K562 (cell line): ENCODE results near the gene ARHGEF10L. TPM values are rescaled to one million over a fixed set of nuclear protein-coding genes. Genes with fewer than 3 reads are reported as not detected.

ENCODE experiments used
- ATAC-seq: fragments of 200-7000 bp; cut with Tn5 transposase; 3 replicates; pipeline ENCODE4 v1.9.1; 2020; ENCODE audit warnings: moderate library complexity
- BruUV-seq: library from RNA; stranded (reverse); fragments of 400-500 nt; replicated peaks from 2 replicates; lab custom pipeline; 2021; lab: Mats Ljungman, UMichigan
- CTCF ChIA-PET: fragments of 300-600 bp; formaldehyde crosslinking; extraction: SDS; loops from one replicate; lab custom pipeline; 2021; ENCODE audit warnings: low intra/inter-chr PET ratio; lab: Yijun Ruan, JAX
- POLR2A ChIA-PET: fragments of 300-600, 350-650 bp; sonication (Branson Sonifier 250); formaldehyde crosslinking; extraction: SDS; loops from one replicate; lab custom pipeline; 2021; ENCODE audit warnings: antibody characterized with exemption, inconsistent platforms; lab: Yijun Ruan, JAX
- DNase-seq, 4 experiments: peaks; one replicate each; pipeline versions ENCODE4 v3.0.0 to v3.0.0-alpha.2; 2011 to 2018; ENCODE audit warnings: low spot score in 3 of 4, mixed read lengths in 3 of 4; ENCODE audit errors: extremely low read depth in 1 of 4
- FAIRE-seq: peaks from 2 replicates; lab custom pipeline; 2011; peaks lifted over from hg19 to GRCh38; lab: Jason Lieb, UNC
- H2AFZ ChIP-seq: 2 replicates; pipeline ENCODE4 v1.6.0; 2011; ENCODE audit warnings: low read depth, low read length, control low read depth, inconsistent platforms
- H3K27ac ChIP-seq: fragments of 200-600 bp; 3 replicates; pipeline ENCODE4 v1.8.0; 2011; ENCODE audit warnings: low read depth, mild to moderate bottlenecking, control low read depth, inconsistent platforms, low read length, moderate library complexity, mixed read lengths; ENCODE audit errors: extremely low read depth
- H3K27me3 ChIP-seq, 2 experiments: fragments of 300-600 bp in 1 of 2; 2 replicates in 1 of 2; 3 replicates in 1 of 2; pipeline versions ENCODE4 v1.6.0 to v1.8.0; 2011; ENCODE audit warnings: inconsistent platforms in 2 of 2, low read length in 2 of 2, mild to moderate bottlenecking in 1 of 2, mixed read lengths in 1 of 2, moderate library complexity in 1 of 2; ENCODE audit not compliant: control insufficient read depth in 2 of 2, insufficient read depth in 2 of 2
- H3K36me3 ChIP-seq: fragments of 300-600 bp; 3 replicates; pipeline ENCODE4 v1.8.0; 2011; ENCODE audit warnings: mild to moderate bottlenecking, low read length, inconsistent platforms; ENCODE audit not compliant: control insufficient read depth, insufficient read depth
- H3K4me1 ChIP-seq, 2 experiments: fragments of 200-600 bp in 1 of 2; replicated peaks in 1 of 2; 2 replicates in 1 of 2; 3 replicates in 1 of 2; pipeline versions ENCODE4 v1.5.1 to v1.8.0; 2011; ENCODE audit warnings: inconsistent platforms in 2 of 2, low read length in 2 of 2, mild to moderate bottlenecking in 1 of 2, mixed read lengths in 1 of 2, moderate library complexity in 1 of 2; ENCODE audit not compliant: control insufficient read depth in 2 of 2, insufficient read depth in 2 of 2
- H3K4me2 ChIP-seq: 2 replicates; pipeline ENCODE4 v1.6.1; 2011; ENCODE audit warnings: low read length, control low read depth, inconsistent platforms, mixed read lengths; ENCODE audit not compliant: insufficient read depth
- H3K4me3 ChIP-seq: fragments of 200-600 bp; sonication (generic), shearing (Covaris generic); 2 replicates; pipeline ENCODE4 v1.5.1; 2016; ENCODE audit warnings: control low read depth, inconsistent platforms
- H3K79me2 ChIP-seq: fragments of 200-600 bp; 3 replicates; pipeline ENCODE4 v1.8.0; 2011; ENCODE audit warnings: low read length, inconsistent platforms; ENCODE audit not compliant: control insufficient read depth, insufficient read depth
- H3K9ac ChIP-seq, 2 experiments: 2 replicates each; pipeline versions ENCODE4 v1.6.0 to v1.6.1; 2011; ENCODE audit warnings: low read depth in 2 of 2, low read length in 2 of 2, control low read depth in 1 of 2, inconsistent platforms in 1 of 2, mild to moderate bottlenecking in 1 of 2, mixed read lengths in 1 of 2; ENCODE audit not compliant: insufficient read depth in 1 of 2
- H3K9me1 ChIP-seq: one replicate; pipeline ENCODE4 v1.6.0; 2011; ENCODE audit warnings: inconsistent platforms, mild to moderate bottlenecking, low read length, moderate library complexity; ENCODE audit not compliant: control insufficient read depth, insufficient read depth
- H3K9me3 ChIP-seq: replicated peaks from 2 replicates; pipeline ENCODE4 v1.5.1; 2011; ENCODE audit warnings: low read depth, low read length, inconsistent platforms; ENCODE audit not compliant: control insufficient read depth, insufficient read depth
- H4K20me1 ChIP-seq: replicated peaks from 2 replicates; pipeline ENCODE4 v1.6.1; 2011; ENCODE audit warnings: low read length, inconsistent platforms, mixed read lengths; ENCODE audit not compliant: control insufficient read depth, insufficient read depth
- ADNP ChIP-seq: fragments of 200-800 bp; sonication (Bioruptor generic); IDR thresholded peaks from 2 replicates; pipeline ENCODE4 v1.6.1; 2016; ENCODE audit warnings: missing genetic modification characterization, missing compliant biosample characterization
- BHLHE40 ChIP-seq: IDR thresholded peaks from 2 replicates; pipeline ENCODE4 v1.6.1; 2011; ENCODE audit warnings: low read length, improper control_type of control experiment
- CHD1 ChIP-seq: fragments of 200-600 bp; sonication (generic); IDR thresholded peaks from one replicate; pipeline ENCODE4 v1.6.1; 2012; ENCODE audit warnings: mild to moderate bottlenecking, moderate library complexity, low read length, inconsistent platforms
- HEY1 ChIP-seq: fragments of 250-450 bp; sonication (Bioruptor Pico); IDR thresholded peaks from 2 replicates; pipeline ENCODE4 v1.5.0; 2020; ENCODE audit warnings: mild to moderate bottlenecking, moderate library complexity, borderline replicate concordance
- HNRNPH1 ChIP-seq: fragments of 200-400 bp; formaldehyde crosslinking; optimal IDR thresholded peaks from 2 replicates; pipeline ENCODE3; 2017; ENCODE audit warnings: low read depth, mild to moderate bottlenecking, low read length, moderate library complexity
- JUNB ChIP-seq: fragments of 450-650 bp; formaldehyde crosslinking; conservative IDR thresholded peaks from 2 replicates; pipeline ENCODE4 v1.4.0; 2020; ENCODE audit warnings: mild to moderate bottlenecking
- KAT8 ChIP-seq: fragments of 450-650 bp; IDR thresholded peaks from 2 replicates; pipeline ENCODE4 v1.6.1; 2016; ENCODE audit warnings: low read depth, mild to moderate bottlenecking
- KDM4B ChIP-seq, 2 experiments: fragments of 450-650 bp in 1 of 2; sonication (generic) in 1 of 2; IDR thresholded peaks; 2 replicates each; pipeline ENCODE4 v1.6.1; 2016 to 2017; ENCODE audit warnings: borderline replicate concordance in 2 of 2, antibody characterized with exemption in 1 of 2, low read depth in 1 of 2, mild to moderate bottlenecking in 1 of 2
- MCM2 ChIP-seq: fragments of 450-650 bp; IDR thresholded peaks from 2 replicates; pipeline ENCODE4 v1.6.1; 2017; ENCODE audit warnings: low read depth, mild to moderate bottlenecking
- MTA3 ChIP-seq: fragments of 450-650 bp; formaldehyde crosslinking; IDR thresholded peaks from 2 replicates; pipeline ENCODE4 v1.6.1; 2017; ENCODE audit warnings: mild to moderate bottlenecking, borderline replicate concordance
- POLR3A ChIP-seq: IDR thresholded peaks from 2 replicates; pipeline ENCODE4 v1.6.1; 2011; ENCODE audit warnings: borderline replicate concordance, mild to moderate bottlenecking, moderate library complexity; ENCODE audit not compliant: insufficient read length, insufficient read depth; ENCODE audit errors: extremely low read depth
- RBM17 ChIP-seq: fragments of 200-400 bp; formaldehyde crosslinking; IDR thresholded peaks from 2 replicates; pipeline ENCODE4 v1.6.1; 2017; ENCODE audit warnings: low read depth, mild to moderate bottlenecking, low read length, borderline replicate concordance
- TARDBP ChIP-seq: fragments of 450-650 bp; IDR thresholded peaks from 2 replicates; pipeline ENCODE4 v1.6.1; 2016
- ZNF311 ChIP-seq: fragments of 250-450 bp; sonication (Bioruptor Pico); IDR thresholded peaks from 2 replicates; pipeline ENCODE4 v1.4.0; 2020; ENCODE audit warnings: mild to moderate bottlenecking, moderate library complexity
- ZNF551 ChIP-seq: fragments of 250-450 bp; sonication (Bioruptor Pico); IDR thresholded peaks from 2 replicates; pipeline ENCODE4 v1.5.0; 2021; ENCODE audit warnings: mild to moderate bottlenecking, moderate library complexity
- WGBS: fragments of 100-300 bp; shearing (Covaris generic); methylation state at CpG from one replicate; pipeline ENCODE4 v1.1.6; 2016; ENCODE audit warnings: low coverage, mixed read lengths; ENCODE audit not compliant: insufficient coverage; ENCODE audit errors: missing lambda C conversion rate; 5-methylcytosine and 5-hydroxymethylcytosine counted together
- in situ Hi-C: fragments of 300-500 bp; cut with MboI; formaldehyde crosslinking; loops from 4 replicates; pipeline ENCODE4 v1.15.0; 2018; ENCODE audit warnings: inconsistent platforms, mixed read lengths
- intact Hi-C: fragments of 100-400 bp; cut with micrococcal nuclease; formaldehyde crosslinking; loops from 2 replicates; pipeline ENCODE4 v1.14.2; 2022
- polyA plus RNA-seq, 8 experiments: library from polyadenylated mRNA; depleted of rRNA in 4 of 8; stranded (reverse) in 5 of 8; unstranded in 3 of 8; fragments of >200 nt; fragmentation: Nextera tagmentation in 2 of 8; fragmentation: Illumina TruSeq in 1 of 8; extraction: Ambion mirVana in 2 of 8; extraction: Trizol in 1 of 8; gene quantifications; 2 replicates each; pipeline versions ENCODE4 v1.2.1 to v1.2.3, GENCODE V29; 2011 to 2014; ENCODE audit warnings: inconsistent platforms in 1 of 8, missing spikeins in 1 of 8
- total RNA-seq, 7 experiments: library from RNA; depleted of rRNA in 6 of 7; stranded (reverse); fragments of >200 nt in 6 of 7; fragmentation: Illumina TruSeq in 2 of 7; extraction: Trizol in 2 of 7; gene quantifications; 2 replicates each; pipeline versions ENCODE4 v1.2.1 to v1.2.3, GENCODE V29; 2011 to 2021; ENCODE audit warnings: low replicate concordance in 1 of 7
- TF ChIP-seq, protein P1 (sequence below): fragments of 200-400 bp; formaldehyde crosslinking; IDR thresholded peaks from 2 replicates; pipeline ENCODE4 v1.6.1; 2017; ENCODE audit warnings: mild to moderate bottlenecking, low read depth, low read length, moderate library complexity
- TF ChIP-seq, protein P2 (sequence below), 2 experiments: IDR thresholded peaks; 2 replicates each; pipeline ENCODE4 v1.6.1; 2011; ENCODE audit warnings: borderline replicate concordance in 1 of 2, control low read depth in 1 of 2, low read depth in 1 of 2, low read length in 1 of 2, mild to moderate bottlenecking in 1 of 2, mixed read lengths in 1 of 2, moderate library complexity in 1 of 2; ENCODE audit not compliant: insufficient read depth in 1 of 2, insufficient read length in 1 of 2, poor library complexity in 1 of 2, severe bottlenecking in 1 of 2; ENCODE audit errors: extremely low read depth in 1 of 2

ARHGEF10L gene
- total and polyA plus RNA-seq, 9 of the 15 experiments (the other 6 are each of a cell fraction or from before 2014, with no cell fraction given) = 0.09 to 0.13 TPM; not detected in 7

DNA sequence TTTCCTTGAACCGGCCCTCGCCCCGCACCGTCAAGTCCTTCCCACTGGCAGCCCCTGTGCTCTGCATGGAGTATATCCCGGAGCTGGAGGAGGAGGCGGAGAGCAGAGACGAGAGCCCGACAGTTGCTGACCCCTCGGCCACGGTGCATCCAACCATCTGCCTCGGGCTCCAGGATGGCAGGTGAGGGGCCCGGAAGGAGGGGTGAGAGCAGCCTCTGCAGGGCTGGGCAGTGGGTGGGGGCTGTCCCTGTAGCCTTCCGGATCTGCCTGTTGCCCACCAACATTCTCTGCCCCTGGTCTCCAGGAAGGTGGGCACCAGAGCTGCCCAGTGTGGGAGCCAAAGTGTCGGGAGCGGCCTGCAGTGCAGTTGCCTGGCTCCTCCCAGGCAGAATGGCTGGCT lies 116.4 kb downstream of the ARHGEF10L start (continued):
- TF ChIP-seq, protein P1, sequence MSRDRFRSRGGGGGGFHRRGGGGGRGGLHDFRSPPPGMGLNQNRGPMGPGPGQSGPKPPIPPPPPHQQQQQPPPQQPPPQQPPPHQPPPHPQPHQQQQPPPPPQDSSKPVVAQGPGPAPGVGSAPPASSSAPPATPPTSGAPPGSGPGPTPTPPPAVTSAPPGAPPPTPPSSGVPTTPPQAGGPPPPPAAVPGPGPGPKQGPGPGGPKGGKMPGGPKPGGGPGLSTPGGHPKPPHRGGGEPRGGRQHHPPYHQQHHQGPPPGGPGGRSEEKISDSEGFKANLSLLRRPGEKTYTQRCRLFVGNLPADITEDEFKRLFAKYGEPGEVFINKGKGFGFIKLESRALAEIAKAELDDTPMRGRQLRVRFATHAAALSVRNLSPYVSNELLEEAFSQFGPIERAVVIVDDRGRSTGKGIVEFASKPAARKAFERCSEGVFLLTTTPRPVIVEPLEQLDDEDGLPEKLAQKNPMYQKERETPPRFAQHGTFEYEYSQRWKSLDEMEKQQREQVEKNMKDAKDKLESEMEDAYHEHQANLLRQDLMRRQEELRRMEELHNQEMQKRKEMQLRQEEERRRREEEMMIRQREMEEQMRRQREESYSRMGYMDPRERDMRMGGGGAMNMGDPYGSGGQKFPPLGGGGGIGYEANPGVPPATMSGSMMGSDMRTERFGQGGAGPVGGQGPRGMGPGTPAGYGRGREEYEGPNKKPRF = no peak

DNA sequence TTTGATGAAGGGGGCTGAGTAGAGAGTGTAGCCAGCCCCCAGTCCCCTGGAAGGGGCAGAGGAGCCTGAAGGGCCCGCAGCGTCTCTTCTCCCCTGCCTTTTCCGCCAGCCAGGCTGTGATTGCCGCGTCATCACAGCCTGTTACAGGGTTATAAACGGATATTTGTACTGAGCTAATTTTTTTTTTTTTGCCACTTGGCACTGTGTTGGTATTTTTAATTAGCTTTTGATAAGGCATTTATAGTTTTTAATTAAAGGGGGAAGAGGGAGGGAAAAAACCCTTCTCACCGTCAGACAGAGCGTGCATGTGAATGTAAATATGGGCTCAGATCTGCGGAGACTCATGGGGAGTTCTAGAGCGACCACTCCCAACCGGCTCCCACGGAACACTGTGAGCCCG lies 117.9 kb downstream of the ARHGEF10L start:
- Histone ChIP-seq H3K79me2 (no peaks in the 10 kb centered on the region), H3K4me1 (no peaks in the 10 kb centered on the region), H3K9me1 (no peaks in the 10 kb centered on the region), H3K4me3 (no peak overlapping the region), H3K9me3 (no peaks in the 10 kb centered on the region), H3K27ac (no peak overlapping the region), H3K4me2 (no peak overlapping the region), H3K27me3 (peaks cover 0 to 30% of the 10 kb centered on the region in 2 experiments; a peak in 1 of 5 replicates), H2AFZ (no peak overlapping the region), H4K20me1 (peaks cover 30% of the 10 kb centered on the region)
- in situ Hi-C loops (no loop called here), intact Hi-C loops (no loop called here)
- DNase-seq = no peak
- CTCF ChIA-PET = no interaction called here
- no peak for TF ChIP-seq ZNF551 (CRISPR knock-in tag)
- no peak for TF ChIP-seq TARDBP
- no peak for TF ChIP-seq POLR3A
- no peak for TF ChIP-seq ADNP (tag)
- no peak for TF ChIP-seq RBM17
- no peak for TF ChIP-seq CHD1
- TF ChIP-seq MTA3 = no peak
- TF ChIP-seq JUNB = no peak
- no peak for TF ChIP-seq KAT8
- TF ChIP-seq KDM4B (IDR thresholded peaks at IDR 0.05; ENCODE audit: borderline replicate concordance in 2 of 2, low read depth in 1 of 2) = no peak
- TF ChIP-seq HEY1 (CRISPR knock-in tag) = no peak
- TF ChIP-seq, protein P2, sequence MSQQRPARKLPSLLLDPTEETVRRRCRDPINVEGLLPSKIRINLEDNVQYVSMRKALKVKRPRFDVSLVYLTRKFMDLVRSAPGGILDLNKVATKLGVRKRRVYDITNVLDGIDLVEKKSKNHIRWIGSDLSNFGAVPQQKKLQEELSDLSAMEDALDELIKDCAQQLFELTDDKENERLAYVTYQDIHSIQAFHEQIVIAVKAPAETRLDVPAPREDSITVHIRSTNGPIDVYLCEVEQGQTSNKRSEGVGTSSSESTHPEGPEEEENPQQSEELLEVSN (IDR thresholded peaks at IDR 0.05; ENCODE audit: borderline replicate concordance in 1 of 2, extremely low read depth in 1 of 2, insufficient read depth in 1 of 2, insufficient read length in 1 of 2, low read depth in 1 of 2, low read length in 1 of 2, poor library complexity in 1 of 2, severe bottlenecking in 1 of 2) = no peak
- no peak for TF ChIP-seq ZNF311 (CRISPR knock-in tag)
- no peak for TF ChIP-seq BHLHE40
- no peak for TF ChIP-seq MCM2
- no peak for TF ChIP-seq HNRNPH1
- TF ChIP-seq, all 486 proteins: peak for 0
- Histone ChIP-seq H3K36me3 (no peaks in the 10 kb centered on the region), H3K9ac (no peak overlapping the region; a peak in 1 of 4 replicates)
- FAIRE-seq (no peak), ATAC-seq (no peak)
- POLR2A ChIA-PET = no interaction called here
- BruUV-seq = no TSS peak
- WGBS = 2% methylated on average over 13 of the region's 13 CpGs
